EH (cell line): ENCODE measurements around the gene ZNF813.
A peak's percentile ranks its signal among the peaks of the same experiment; 100 is the strongest.

ENCODE experiments used
- DNase-seq: peaks from one replicate; pipeline ENCODE4 v3.0.0-alpha.2; 2015; ENCODE audit warnings: low read depth

Gene ZNF813

DNA sequence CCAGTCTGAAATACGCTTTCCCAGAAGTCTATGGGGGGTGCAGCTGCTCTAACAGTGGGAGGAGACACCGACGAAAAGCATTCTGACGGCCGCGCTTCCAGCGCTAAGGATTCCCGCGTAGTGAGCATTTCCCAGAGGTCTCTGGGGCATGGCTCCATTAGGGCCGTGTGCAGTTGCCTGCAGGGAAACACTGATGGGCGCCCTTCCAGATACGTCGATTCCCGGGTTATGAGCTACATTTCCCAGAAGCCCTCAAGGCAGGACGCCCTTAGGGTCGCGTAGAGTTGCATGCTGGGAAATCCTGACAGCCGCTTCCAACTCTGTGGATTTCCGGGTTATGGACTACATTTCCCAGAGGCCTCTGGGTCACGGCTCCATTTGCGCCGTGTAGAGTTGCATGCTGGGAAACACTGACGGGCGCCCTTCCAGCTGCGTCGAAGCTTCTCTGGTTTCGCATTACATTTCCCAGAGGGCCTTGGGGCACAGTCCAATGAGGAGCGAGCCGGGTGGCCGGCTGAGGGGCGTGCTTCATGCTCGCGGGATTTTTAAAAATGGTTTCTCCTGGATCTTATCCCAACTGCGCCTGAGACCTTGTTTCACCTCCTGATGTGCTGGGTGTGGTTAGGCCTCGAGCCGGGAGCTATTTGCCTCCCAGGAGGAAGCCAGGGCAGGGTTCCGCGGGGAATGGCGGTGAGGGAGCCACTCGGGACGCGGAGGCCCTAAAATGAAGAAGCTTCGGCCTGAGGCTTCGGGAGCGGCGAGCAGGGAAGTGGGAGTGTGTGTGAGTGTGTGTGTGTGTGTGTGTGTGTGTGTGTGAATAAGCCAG lies 53.2 kb downstream of the ZNF813 start:
- DNase-seq = peak; percentile 99

DNA sequence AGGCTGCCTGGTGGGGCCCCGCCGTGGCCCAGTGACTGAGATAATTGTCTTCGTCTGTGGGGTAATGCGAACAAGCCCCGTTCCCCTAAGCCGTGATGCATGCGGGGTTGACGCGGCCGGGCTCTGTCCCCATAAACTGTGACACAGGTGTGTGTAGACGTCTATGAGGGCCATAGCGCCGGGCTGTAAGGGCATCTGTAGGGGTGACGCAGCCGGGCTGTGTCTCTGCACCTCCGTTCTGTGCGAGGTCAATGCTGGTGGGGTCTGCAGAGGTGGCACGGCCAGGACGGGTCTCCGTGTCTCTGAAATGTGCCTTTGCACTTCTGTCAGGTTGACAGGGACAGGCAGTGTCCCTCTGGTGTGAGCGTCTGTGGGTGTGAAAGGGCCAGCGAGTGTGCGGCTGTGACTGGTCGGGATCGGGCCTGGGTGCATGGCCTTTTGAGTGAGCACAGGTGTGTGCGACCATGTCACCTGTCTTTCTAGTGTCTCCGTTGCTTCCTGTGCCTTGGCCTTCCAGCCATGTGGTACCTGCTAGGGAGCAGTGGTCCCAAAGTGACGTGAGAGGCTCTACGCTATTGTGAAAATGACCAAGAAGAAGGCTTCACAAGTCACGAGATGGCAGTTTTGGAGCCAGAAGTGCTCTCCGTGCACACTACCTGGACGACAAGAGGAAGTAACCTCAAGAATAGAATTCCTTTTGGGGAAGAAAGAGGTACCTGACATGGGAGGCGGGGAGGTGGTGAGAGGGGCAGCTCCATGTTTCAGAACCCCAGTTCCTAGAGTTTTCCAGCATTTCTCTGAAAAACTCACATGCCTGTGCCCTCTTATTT lies 54.1 kb downstream of the ZNF813 start:
- no peak for DNase-seq

GRCh38 chr19:53525922-53526321 lies 58.4 kb downstream of the ZNF813 start:
- no peak for DNase-seq

- DNase-seq = no peak
Measured at GRCh38 chr19:53530622-53531021, 63.1 kb downstream of the ZNF813 start.

DNA sequence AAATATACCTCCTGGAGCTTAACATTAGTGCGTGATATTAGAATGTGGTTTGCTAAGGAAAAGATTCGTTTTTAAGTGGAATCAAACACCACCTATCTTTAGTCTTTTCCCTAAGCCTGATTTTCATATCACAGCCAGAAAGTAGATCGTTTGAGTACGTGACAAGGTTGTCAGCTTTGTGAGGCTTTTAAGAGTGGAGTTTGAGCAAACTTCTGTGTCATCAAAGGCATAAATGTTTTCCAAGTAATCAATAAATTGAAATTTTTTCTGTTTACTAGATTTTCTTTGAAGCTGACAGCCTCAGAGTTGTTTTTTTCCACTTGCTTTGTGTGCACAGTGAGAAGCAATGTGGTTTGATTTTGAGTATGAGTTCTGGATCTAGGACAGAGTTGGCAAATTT lies 63.9 kb downstream of the ZNF813 start:
- DNase-seq = no peak

GRCh38 chr19:53532362-53532761 lies 64.8 kb downstream of the ZNF813 start:
- DNase-seq = no peak

DNA sequence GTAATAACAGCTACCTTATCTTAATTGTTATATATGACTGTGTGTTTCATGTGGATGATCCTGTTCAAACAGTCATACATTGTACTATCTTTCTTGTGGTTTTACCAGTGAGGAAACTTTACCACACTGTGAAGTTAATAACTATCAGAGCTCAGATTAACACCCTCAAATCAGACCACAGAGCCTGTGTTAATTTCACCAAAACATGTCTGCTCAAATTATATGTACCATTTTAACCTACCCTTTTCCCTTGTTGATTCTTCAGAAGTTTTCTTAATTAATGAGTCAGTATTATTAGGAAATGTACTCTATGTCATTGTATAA lies 68.7 kb downstream of the ZNF813 start:
- DNase-seq = no peak

- DNase-seq = no peak
Measured at GRCh38 chr19:53537121-53537520, 69.6 kb downstream of the ZNF813 start.

DNA sequence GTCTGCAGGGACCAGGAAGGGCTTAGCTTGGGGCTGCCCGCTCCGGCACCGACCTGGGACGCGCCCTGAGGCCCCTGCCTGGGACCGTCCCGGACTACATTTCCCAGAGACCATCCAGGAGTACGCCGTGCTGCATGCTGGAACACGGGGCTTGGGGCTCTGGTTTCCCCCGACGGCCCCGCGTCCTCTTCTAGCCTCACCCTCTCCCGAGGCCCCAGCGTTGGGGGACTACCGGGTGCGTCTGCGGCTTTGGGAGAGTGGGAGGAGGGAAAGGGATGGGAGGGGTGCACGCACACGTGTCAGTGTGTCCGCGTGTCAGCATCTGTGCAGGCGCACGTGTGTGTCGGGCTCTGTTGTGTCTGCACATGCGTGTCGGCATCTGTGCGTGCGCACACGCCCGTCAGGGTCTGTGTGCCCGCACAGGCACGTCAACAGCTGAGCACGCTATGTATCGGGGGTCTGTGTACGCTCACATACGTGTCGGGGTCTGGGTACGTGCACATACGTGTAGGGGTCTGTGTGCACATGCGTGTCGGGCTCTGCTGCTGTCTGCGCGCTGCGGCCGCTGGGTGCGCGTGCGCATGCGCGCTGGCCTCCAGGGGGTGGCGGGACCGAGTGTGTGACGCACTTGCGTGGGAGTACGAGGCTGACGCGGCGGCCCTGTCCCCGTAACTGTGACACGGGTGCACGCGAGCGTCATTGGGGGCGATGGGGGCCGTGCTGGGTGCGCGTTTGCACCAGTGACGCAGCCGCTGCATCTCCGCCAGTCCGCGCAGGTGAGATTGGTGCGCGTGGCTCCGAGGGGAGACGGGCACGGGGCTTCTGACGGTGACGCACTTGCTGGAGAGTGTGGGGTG lies 70.2 kb downstream of the ZNF813 start, which contains the start of gene ZNF331:
TSS of gene ZNF331 (plus strand) at position 625 of the 857 bp plus-strand sequence. CDS start 31,232 bp downstream, outside the sequence.
- DNase-seq = peak; percentile 77

- DNase-seq = no peak
Measured at GRCh38 chr19:53538378-53539109, 71.0 kb downstream of the ZNF813 start.

DNA sequence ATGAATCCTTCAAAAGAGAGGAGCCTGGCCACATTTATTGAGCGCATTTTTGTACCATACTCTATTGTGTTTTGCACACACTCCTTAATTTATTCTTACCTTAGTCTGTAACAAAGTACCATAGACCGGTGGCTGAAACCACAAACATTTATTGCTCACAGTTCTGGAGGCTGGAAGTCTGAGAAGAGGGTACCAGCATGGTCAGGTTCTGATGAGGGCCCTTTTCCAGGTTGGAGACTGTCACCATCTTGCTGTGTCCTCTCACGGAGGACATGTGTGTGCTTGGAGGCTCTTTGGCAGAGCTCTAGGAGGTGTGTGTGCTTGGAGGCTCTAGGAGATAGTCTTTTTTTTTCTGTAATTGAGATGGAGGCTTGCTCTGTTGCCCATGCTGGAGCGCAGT lies 72.6 kb downstream of the ZNF813 start:
- no peak for DNase-seq

DNA sequence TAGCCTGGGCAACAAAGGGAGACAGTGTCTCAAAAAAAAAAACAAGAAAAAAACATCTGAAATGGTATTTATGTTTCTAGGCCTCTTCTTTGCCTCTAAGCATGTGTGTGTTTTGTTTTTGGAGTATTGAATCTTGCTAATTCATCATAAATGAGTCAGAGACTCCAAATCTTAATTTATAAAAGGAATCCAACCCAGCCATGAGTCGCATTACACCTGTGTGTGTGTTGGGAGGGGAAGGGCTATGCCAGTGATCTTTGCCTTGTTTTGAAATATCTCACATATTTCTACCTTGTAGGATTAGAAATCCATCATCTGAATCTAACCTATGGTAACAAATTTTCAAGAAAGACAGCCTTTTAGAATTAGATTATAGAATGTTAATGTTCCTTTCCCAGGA lies 74.4 kb downstream of the ZNF813 start:
- DNase-seq = no peak

DNA sequence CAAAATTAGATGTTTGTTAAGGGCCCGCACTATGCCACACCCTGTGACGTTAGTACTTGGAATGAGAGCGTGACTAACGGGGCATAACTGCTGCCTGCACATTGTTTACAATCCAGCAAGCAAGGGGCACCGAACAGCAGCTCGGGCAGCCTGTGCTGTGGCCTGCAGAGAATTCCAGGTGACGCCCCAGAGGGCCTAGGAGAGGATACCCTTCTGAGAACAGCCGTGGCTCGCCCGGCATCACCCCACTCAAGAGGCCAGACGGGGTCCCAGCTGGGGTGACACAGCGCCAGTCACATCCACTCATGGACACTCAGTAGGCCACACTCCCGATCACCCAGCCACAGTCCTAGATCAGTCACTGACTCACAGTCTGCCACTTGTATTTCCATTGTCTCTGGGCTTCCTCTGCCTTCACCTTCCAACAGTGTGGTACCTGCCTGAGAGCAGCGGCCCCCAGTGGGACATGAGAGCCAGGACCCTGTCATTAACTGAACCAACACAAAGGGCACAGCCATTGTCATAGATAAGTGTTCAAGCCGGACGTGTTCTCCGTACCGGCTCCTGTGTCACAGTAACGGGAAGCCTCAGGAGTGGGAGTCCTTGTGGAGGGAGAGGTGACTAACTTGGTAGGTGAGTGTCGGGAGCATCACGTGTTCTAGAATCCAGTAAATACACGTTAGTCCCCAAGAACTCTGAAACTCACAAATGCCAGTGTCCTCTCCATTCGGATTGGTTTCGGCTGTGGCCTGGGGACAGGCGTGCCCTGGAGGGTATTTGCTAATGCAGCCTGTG lies 77.9 kb downstream of the ZNF813 start:
- peak; percentile 93 for DNase-seq
